ENCODE data around the gene ITGA3.

GRCh38 chr17:50127697-50128361 is 71.9 kb downstream of the ITGA3 start:
- TF ChIP-seq CTCF (IDR thresholded peaks at IDR 0.05; ENCODE audit: borderline replicate concordance, extremely low read depth, low read length, poor library complexity, severe bottlenecking) (no peak), EZH2 (IDR thresholded peaks at IDR 0.05; ENCODE audit: borderline replicate concordance, low read depth, low read length, severe bottlenecking) (no peak)

Data from DND-41 (cell line).